Measurements from ENCODE around the gene SUCNR1. TPM values are rescaled to one million over a fixed set of nuclear protein-coding genes. Genes with fewer than 3 reads are reported as not detected.
"Not testable (repeated sequence)": the region's sequence is repeated elsewhere in the genome, so short reads cannot be mapped to it uniquely, and the experiment has no call there.

Gene SUCNR1
- total RNA-seq, 1 experiment from 2014 or later = 0.07 TPM

GRCh38 chr3:151845306-151845905 is 28.0 kb upstream of the SUCNR1 start:
- Mint-ChIP-seq H3K27ac (ENCODE audit: unreplicated experiment) (peak overlapping the region; percentile 18), H3K27me3 (ENCODE audit: unreplicated experiment) (no peaks in the 10 kb centered on the region), H3K4me1 (ENCODE audit: low read depth, unreplicated experiment) (peaks cover 19% of the 10 kb centered on the region), H3K9me3 (ENCODE audit: low read depth, unreplicated experiment) (peaks cover 8% of the 10 kb centered on the region), H3K36me3 (ENCODE audit: insufficient read depth, unreplicated experiment) (no peaks in the 10 kb centered on the region), H3K4me3 (ENCODE audit: low read depth, unreplicated experiment) (no peak overlapping the region)
- CTCF ChIA-PET = interaction anchor here (0.5 to 1.6 kb wide), 3 partner anchors 8 to 615 kb away, joined by 3 to 6 read pairs (median 4); no protein-coding TSS in a partner anchor
- no peak for TF ChIP-seq CTCF (IDR thresholded peaks at IDR 0.05; ENCODE audit: unreplicated experiment)
- DNase-seq = no peak
- intact Hi-C loops (cut with micrococcal nuclease; ENCODE audit: unreplicated experiment) = no loop called here
- no TSS peak for BruUV-seq (replicated peaks)

GRCh38 chr3:151850065-151850464 is 23.4 kb upstream of the SUCNR1 start:
- H3K27me3 Mint-ChIP-seq (ENCODE audit: unreplicated experiment); CTCF ChIA-PET; H3K36me3 Mint-ChIP-seq (ENCODE audit: insufficient read depth, unreplicated experiment); H3K4me3 Mint-ChIP-seq (ENCODE audit: low read depth, unreplicated experiment); BruUV-seq (replicated peaks); H3K27ac Mint-ChIP-seq (ENCODE audit: unreplicated experiment); DNase-seq: not testable (repeated sequence)
- Mint-ChIP-seq H3K9me3 (ENCODE audit: low read depth, unreplicated experiment) (peaks cover 13% of the 10 kb centered on the region), H3K4me1 (ENCODE audit: low read depth, unreplicated experiment) (peaks cover 12% of the 10 kb centered on the region)
- intact Hi-C loops (cut with micrococcal nuclease; ENCODE audit: unreplicated experiment) = loop anchor here (10.0 kb wide), 1 partner anchor 595 kb away; no protein-coding TSS in a partner anchor

- Mint-ChIP-seq H3K27ac (ENCODE audit: unreplicated experiment) (no peak overlapping the region), H3K36me3 (ENCODE audit: insufficient read depth, unreplicated experiment) (peaks cover 9% of the 10 kb centered on the region), H3K27me3 (ENCODE audit: unreplicated experiment) (no peaks in the 10 kb centered on the region), H3K4me1 (ENCODE audit: low read depth, unreplicated experiment) (peaks cover 21% of the 10 kb centered on the region), H3K9me3 (ENCODE audit: low read depth, unreplicated experiment) (peaks cover 13% of the 10 kb centered on the region), H3K4me3 (ENCODE audit: low read depth, unreplicated experiment) (no peak overlapping the region)
- CTCF ChIA-PET = no interaction called here
- intact Hi-C loops (cut with micrococcal nuclease; ENCODE audit: unreplicated experiment) = loop anchor here (10.0 kb wide), 1 partner anchor 593 kb away; no protein-coding TSS in a partner anchor
- TF ChIP-seq CTCF (IDR thresholded peaks at IDR 0.05; ENCODE audit: unreplicated experiment) = no peak
- DNase-seq = no peak
- BruUV-seq (replicated peaks) = no TSS peak
Measured at GRCh38 chr3:151852074-151852811, 21.2 kb upstream of the SUCNR1 start.

- no peak overlapping the region for H3K4me3 Mint-ChIP-seq (ENCODE audit: low read depth, unreplicated experiment)
- peak; percentile 71 for DNase-seq
- no peaks in the 10 kb centered on the region for H3K27me3 Mint-ChIP-seq (ENCODE audit: unreplicated experiment)
- H3K4me1 Mint-ChIP-seq (ENCODE audit: low read depth, unreplicated experiment) = peaks cover 54% of the 10 kb centered on the region
- H3K27ac Mint-ChIP-seq (ENCODE audit: unreplicated experiment) = peak overlapping the region; percentile 34
- TF ChIP-seq CTCF (IDR thresholded peaks at IDR 0.05; ENCODE audit: unreplicated experiment) = no peak
- CTCF ChIA-PET = interaction anchor here (0.8 kb wide), 1 partner anchor 1480 kb away, joined by 3 read pairs; no protein-coding TSS in a partner anchor
- peaks cover 15% of the 10 kb centered on the region for H3K36me3 Mint-ChIP-seq (ENCODE audit: insufficient read depth, unreplicated experiment)
- intact Hi-C loops (cut with micrococcal nuclease; ENCODE audit: unreplicated experiment) = loop anchor here (5.0 to 10.0 kb wide), 3 partner anchors 61 to 589 kb away; no protein-coding TSS in a partner anchor
- peaks cover 2% of the 10 kb centered on the region for H3K9me3 Mint-ChIP-seq (ENCODE audit: low read depth, unreplicated experiment)
- no TSS peak for BruUV-seq (replicated peaks)
Measured at GRCh38 chr3:151856118-151856517, 17.3 kb upstream of the SUCNR1 start.

Measured in Calu3 (cell line).